Osteocyte (in vitro differentiated cells): Measurements from ENCODE around the gene ANGEL1. TPM values are rescaled to one million over a fixed set of nuclear protein-coding genes. Genes with fewer than 3 reads are reported as not detected.

Experiments used
- DNase-seq: peaks from one replicate; pipeline ENCODE4 v3.0.0; 2021; ENCODE audit warnings: mixed read lengths; ENCODE audit not compliant: unreplicated experiment; ENCODE audit errors: extremely low spot score
- H3K27ac Mint-ChIP-seq: one replicate; pipeline ENCODE4 v1.8.0; 2021; ENCODE audit warnings: mild to moderate bottlenecking, mixed read lengths; ENCODE audit not compliant: unreplicated experiment
- H3K27me3 Mint-ChIP-seq: one replicate; pipeline ENCODE4 v1.8.0; 2021; ENCODE audit warnings: mixed read lengths; ENCODE audit not compliant: unreplicated experiment
- H3K36me3 Mint-ChIP-seq: one replicate; pipeline ENCODE4 v1.8.0; 2021; ENCODE audit warnings: mixed read lengths; ENCODE audit not compliant: unreplicated experiment
- H3K4me1 Mint-ChIP-seq: one replicate; pipeline ENCODE4 v1.8.0; 2021; ENCODE audit warnings: mixed read lengths; ENCODE audit not compliant: unreplicated experiment
- H3K4me3 Mint-ChIP-seq: one replicate; pipeline ENCODE4 v1.8.0; 2021; ENCODE audit warnings: mild to moderate bottlenecking, moderate library complexity, mixed read lengths; ENCODE audit not compliant: unreplicated experiment
- H3K9me3 Mint-ChIP-seq: one replicate; pipeline ENCODE4 v1.8.0; 2021; ENCODE audit warnings: mixed read lengths; ENCODE audit not compliant: unreplicated experiment
- CTCF ChIP-seq: fragments of 200-600 bp; sonication (generic); IDR thresholded peaks from 2 replicates; pipeline ENCODE4 v1.5.0; 2021; ENCODE audit warnings: antibody characterized with exemption, mild to moderate bottlenecking, moderate library complexity
- total RNA-seq: library from RNA; stranded (reverse); gene quantifications from 2 replicates; pipeline ENCODE4 v1.2.1, GENCODE V29; 2021

ANGEL1 gene
- total RNA-seq, 1 donor from 2014 or later: 18.7 TPM

DNA sequence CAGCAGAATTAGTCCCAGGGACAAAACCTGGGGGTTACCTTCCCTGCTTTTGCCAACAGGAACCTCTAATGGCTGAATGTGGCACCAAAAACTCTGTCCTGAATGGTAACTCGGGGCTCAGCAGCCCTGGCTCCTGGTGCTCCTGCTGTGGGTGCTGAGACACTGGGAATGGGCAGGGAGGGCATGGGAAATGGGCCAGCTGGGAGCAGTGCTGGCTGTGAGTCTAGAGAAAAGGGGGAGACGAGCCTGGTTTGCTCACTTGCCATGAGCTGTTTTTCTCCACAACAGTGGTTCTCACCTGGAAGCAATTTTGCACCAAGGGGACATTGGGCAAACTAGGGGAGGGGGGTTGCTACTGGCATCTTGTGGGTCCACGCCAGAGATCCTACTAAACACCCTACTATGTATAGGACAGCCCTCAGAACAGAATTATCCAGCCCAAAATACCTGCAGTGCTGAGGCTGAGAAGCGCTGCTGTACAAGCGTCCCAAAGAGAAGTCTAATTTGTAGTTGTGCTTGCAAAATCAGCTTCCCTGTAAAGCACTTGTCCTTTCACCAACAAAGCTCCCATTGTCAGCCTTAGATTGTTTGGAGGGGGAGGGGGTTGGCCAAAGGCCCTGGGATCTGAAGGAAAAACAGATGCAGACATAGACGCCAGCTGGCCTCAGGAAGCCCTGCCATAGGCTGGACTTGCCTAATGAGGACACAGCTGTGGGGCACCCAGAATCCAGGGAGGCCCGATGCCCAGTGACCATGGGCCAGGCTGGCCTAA is 17.2 kb upstream of the ANGEL1 start:
- peaks cover 3% of the 10 kb centered on the region for H3K9me3 Mint-ChIP-seq
- no peak for DNase-seq
- peaks cover 37% of the 10 kb centered on the region for H3K27me3 Mint-ChIP-seq
- H3K4me1 Mint-ChIP-seq: no peaks in the 10 kb centered on the region
- no peak overlapping the region for H3K27ac Mint-ChIP-seq
- TF ChIP-seq CTCF: no peak
- H3K4me3 Mint-ChIP-seq: no peak overlapping the region
- H3K36me3 Mint-ChIP-seq: no peaks in the 10 kb centered on the region

DNA sequence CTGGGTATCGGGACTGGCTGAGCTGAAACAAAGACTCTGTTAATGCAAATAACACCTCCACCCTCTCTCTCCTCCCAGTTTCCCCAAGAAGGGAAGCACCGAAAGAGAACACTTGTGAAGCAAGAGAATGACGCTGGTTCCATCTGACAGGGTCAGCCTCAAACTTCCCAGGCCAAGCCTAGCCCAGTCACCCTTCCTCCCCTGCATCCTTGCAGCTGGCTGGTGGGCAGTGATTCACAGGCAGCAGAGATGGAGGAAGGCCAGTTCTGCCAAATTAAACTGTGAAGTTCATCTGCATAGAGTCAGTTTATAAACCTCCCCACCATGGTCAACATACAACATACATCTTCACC is 16.3 kb upstream of the ANGEL1 start:
- no peak for DNase-seq
- Mint-ChIP-seq H3K27ac (no peak overlapping the region), H3K4me3 (no peak overlapping the region), H3K4me1 (no peaks in the 10 kb centered on the region), H3K27me3 (peaks cover 34% of the 10 kb centered on the region), H3K9me3 (peaks cover 3% of the 10 kb centered on the region), H3K36me3 (no peaks in the 10 kb centered on the region)
- TF ChIP-seq CTCF: no peak

DNA sequence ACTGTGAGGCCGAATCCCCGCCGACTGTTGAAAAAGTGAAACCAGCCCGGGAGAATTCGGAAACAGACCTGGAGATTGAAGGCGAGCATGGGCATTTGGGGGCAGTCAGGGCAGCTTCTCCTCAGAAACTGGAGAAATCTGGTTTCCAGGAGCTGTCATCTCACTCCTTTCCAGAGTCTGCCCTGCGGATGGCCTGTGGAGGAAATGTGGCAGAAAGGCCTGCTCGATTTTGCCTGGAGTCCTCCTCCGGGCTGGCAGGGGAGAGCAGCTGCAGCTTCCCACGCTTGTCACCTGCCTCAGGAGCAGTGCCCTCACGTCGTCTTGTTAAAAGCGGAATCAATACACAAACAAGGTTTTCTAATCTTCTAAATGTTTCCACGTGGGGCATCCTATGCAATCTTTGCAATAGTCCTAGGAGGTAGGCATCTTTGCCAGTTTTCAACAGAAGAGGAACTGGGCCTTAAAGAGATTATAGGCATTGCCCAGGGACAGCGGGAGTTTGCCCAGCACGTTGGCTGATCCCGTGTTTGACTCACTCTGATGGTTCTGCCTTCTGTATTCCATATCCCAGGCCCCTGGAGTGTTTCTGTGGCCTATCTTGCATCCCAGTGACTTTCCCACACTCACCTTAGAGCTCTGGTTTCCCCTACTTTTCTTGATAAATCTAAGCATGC is 15.8 kb upstream of the ANGEL1 start:
- H3K4me3 Mint-ChIP-seq: no peak overlapping the region
- no peaks in the 10 kb centered on the region for H3K4me1 Mint-ChIP-seq
- TF ChIP-seq CTCF: no peak
- H3K9me3 Mint-ChIP-seq: peaks cover 3% of the 10 kb centered on the region
- H3K27me3 Mint-ChIP-seq: peaks cover 32% of the 10 kb centered on the region
- H3K36me3 Mint-ChIP-seq: no peaks in the 10 kb centered on the region
- DNase-seq: no peak
- no peak overlapping the region for H3K27ac Mint-ChIP-seq

GRCh38 chr14:76827696-76828296 is 15.1 kb upstream of the ANGEL1 start:
- Mint-ChIP-seq H3K9me3 (peaks cover 3% of the 10 kb centered on the region), H3K27me3 (peaks cover 34% of the 10 kb centered on the region), H3K27ac (no peak overlapping the region), H3K4me3 (no peak overlapping the region), H3K36me3 (no peaks in the 10 kb centered on the region), H3K4me1 (no peaks in the 10 kb centered on the region)
- DNase-seq: no peak
- no peak for TF ChIP-seq CTCF

DNA sequence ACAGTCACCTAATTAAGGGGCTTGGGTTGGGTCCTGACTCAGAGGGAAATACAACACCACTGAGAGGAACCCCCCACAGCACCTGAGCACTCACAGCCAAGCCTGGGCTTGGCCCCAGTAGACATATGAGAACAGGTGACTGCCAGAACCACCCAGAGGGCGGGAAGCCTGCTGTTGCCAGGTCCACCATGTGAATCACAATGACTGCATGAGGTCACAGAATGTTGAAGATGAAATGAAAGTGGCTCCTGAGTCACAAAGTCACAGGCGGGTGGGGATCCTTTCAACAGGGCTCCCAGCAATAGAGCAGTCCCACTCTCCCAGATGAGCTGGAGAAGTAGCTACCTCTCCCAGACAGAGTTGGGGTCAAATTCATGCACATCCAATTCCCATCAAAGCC is 13.4 kb upstream of the ANGEL1 start, which contains the start of gene LRRC74A:
LRRC74A (plus strand) TSS at position 287 of the 400 bp plus-strand sequence. CDS start 290 bp downstream, outside the sequence.
- H3K27ac Mint-ChIP-seq: no peak within 1 kb of the TSS
- H3K4me3 Mint-ChIP-seq: no peak within 1 kb of the TSS
- no peaks in the 10 kb centered on the region for H3K4me1 Mint-ChIP-seq
- no peaks in the 10 kb centered on the region for H3K9me3 Mint-ChIP-seq
- no peaks in the 10 kb centered on the region for H3K36me3 Mint-ChIP-seq
- TF ChIP-seq CTCF: no peak
- DNase-seq: no peak
- H3K27me3 Mint-ChIP-seq: peaks cover 30% of the 10 kb centered on the region
